Calu3 (cell line): ENCODE results near the gene WDFY4. TPM values are rescaled to one million over a fixed set of nuclear protein-coding genes. Genes with fewer than 3 reads are reported as not detected.

ENCODE experiments used
- BruUV-seq: library from RNA; stranded (reverse); fragments of 400-500 nt; replicated peaks from 2 replicates; lab custom pipeline; 2021; lab: Mats Ljungman, UMichigan
- CTCF ChIA-PET: fragments of 300-600 bp; sonication (Branson Sonifier 250); formaldehyde crosslinking; loops from one replicate; lab custom pipeline; 2022; ENCODE audit warnings: antibody characterized with exemption; lab: Charles Lee
- DNase-seq: peaks from one replicate; pipeline ENCODE4 v3.0.0; 2022
- H3K27ac Mint-ChIP-seq: one replicate; pipeline ENCODE4 v1.8.0; 2022; ENCODE audit warnings: mixed read lengths; ENCODE audit not compliant: unreplicated experiment
- H3K27me3 Mint-ChIP-seq: one replicate; pipeline ENCODE4 v1.8.0; 2022; ENCODE audit warnings: mixed read lengths; ENCODE audit not compliant: unreplicated experiment
- H3K36me3 Mint-ChIP-seq: one replicate; pipeline ENCODE4 v1.8.0; 2022; ENCODE audit warnings: mild to moderate bottlenecking, moderate library complexity, mixed read lengths; ENCODE audit not compliant: insufficient read depth, unreplicated experiment
- H3K4me1 Mint-ChIP-seq: one replicate; pipeline ENCODE4 v1.8.0; 2022; ENCODE audit warnings: mild to moderate bottlenecking, low read depth, mixed read lengths; ENCODE audit not compliant: unreplicated experiment
- H3K4me3 Mint-ChIP-seq: one replicate; pipeline ENCODE4 v1.8.0; 2022; ENCODE audit warnings: mild to moderate bottlenecking, low read depth, moderate library complexity, mixed read lengths; ENCODE audit not compliant: unreplicated experiment
- H3K9me3 Mint-ChIP-seq: one replicate; pipeline ENCODE4 v1.8.0; 2022; ENCODE audit warnings: low read depth, mixed read lengths; ENCODE audit not compliant: unreplicated experiment
- CTCF ChIP-seq: fragments of 200-600 bp; IDR thresholded peaks from one replicate; pipeline ENCODE4 v1.8.0; 2022; ENCODE audit warnings: antibody characterized with exemption; ENCODE audit not compliant: unreplicated experiment
- intact Hi-C: fragments of 100-400 bp; cut with micrococcal nuclease; formaldehyde crosslinking; loops from one replicate; pipeline ENCODE4 v1.10.0; 2022; ENCODE audit not compliant: unreplicated experiment
- total RNA-seq: library from RNA; stranded (reverse); gene quantifications from 2 replicates; pipeline ENCODE4 v1.2.3, GENCODE V29; 2022

Gene WDFY4
- total RNA-seq, 1 experiment from 2014 or later: not detected

GRCh38 chr10:48817141-48817540 lies 132.5 kb downstream of the WDFY4 start:
- DNase-seq: no peak
- CTCF ChIA-PET: no interaction called here
- Mint-ChIP-seq H3K4me1 (no peaks in the 10 kb centered on the region), H3K9me3 (no peaks in the 10 kb centered on the region), H3K36me3 (no peaks in the 10 kb centered on the region), H3K27ac (no peak overlapping the region), H3K4me3 (no peak overlapping the region), H3K27me3 (peaks cover 68% of the 10 kb centered on the region)
- intact Hi-C loops: no loop called here
- no peak for TF ChIP-seq CTCF
- no TSS peak for BruUV-seq

- CTCF ChIA-PET: no interaction called here
- no peaks in the 10 kb centered on the region for H3K9me3 Mint-ChIP-seq
- no peak overlapping the region for H3K27ac Mint-ChIP-seq
- no peak for TF ChIP-seq CTCF
- intact Hi-C loops: no loop called here
- H3K4me3 Mint-ChIP-seq: no peak overlapping the region
- DNase-seq: no peak
- peaks cover 68% of the 10 kb centered on the region for H3K27me3 Mint-ChIP-seq
- H3K4me1 Mint-ChIP-seq: no peaks in the 10 kb centered on the region
- no peaks in the 10 kb centered on the region for H3K36me3 Mint-ChIP-seq
- no TSS peak for BruUV-seq
Measured at GRCh38 chr10:48818081-48818480, 133.4 kb downstream of the WDFY4 start.

GRCh38 chr10:48818861-48819520 lies 134.3 kb downstream of the WDFY4 start:
- Mint-ChIP-seq H3K9me3 (no peaks in the 10 kb centered on the region), H3K27ac (no peak overlapping the region), H3K27me3 (peaks cover 68% of the 10 kb centered on the region), H3K36me3 (no peaks in the 10 kb centered on the region), H3K4me1 (no peaks in the 10 kb centered on the region), H3K4me3 (no peak overlapping the region)
- BruUV-seq: no TSS peak
- no peak for TF ChIP-seq CTCF
- intact Hi-C loops: no loop called here
- DNase-seq: no peak
- CTCF ChIA-PET: no interaction called here

GRCh38 chr10:48819783-48820182 lies 135.1 kb downstream of the WDFY4 start:
- no peak for TF ChIP-seq CTCF
- no peaks in the 10 kb centered on the region for H3K36me3 Mint-ChIP-seq
- no peaks in the 10 kb centered on the region for H3K9me3 Mint-ChIP-seq
- no peak overlapping the region for H3K27ac Mint-ChIP-seq
- H3K27me3 Mint-ChIP-seq: peaks cover 63% of the 10 kb centered on the region
- CTCF ChIA-PET: no interaction called here
- no TSS peak for BruUV-seq
- no peak for DNase-seq
- intact Hi-C loops: no loop called here
- H3K4me3 Mint-ChIP-seq: no peak overlapping the region
- no peaks in the 10 kb centered on the region for H3K4me1 Mint-ChIP-seq
